Esophagus (tissue), 2 donors: ENCODE measurements around the gene RHOB. TPM values are rescaled to one million over a fixed set of nuclear protein-coding genes. Genes with fewer than 3 reads are reported as not detected.
A peak's percentile ranks its signal among the peaks of the same experiment; 100 is the strongest.

Source experiments
- H3K27ac ChIP-seq, 2 donors: one replicate each; pipeline ENCODE4 v1.5.1; 2013; ENCODE audit warnings: low read depth in 2 of 2, mild to moderate bottlenecking in 2 of 2, inconsistent platforms in 1 of 2, low read length in 1 of 2, moderate library complexity in 1 of 2
- H3K27me3 ChIP-seq, 2 donors: one replicate each; pipeline ENCODE4 v1.6.1; 2013; ENCODE audit warnings: low read length in 2 of 2, control low read depth in 1 of 2, mild to moderate bottlenecking in 1 of 2; ENCODE audit not compliant: insufficient read depth in 2 of 2, control insufficient read depth in 1 of 2
- H3K36me3 ChIP-seq, 2 donors: one replicate each; pipeline ENCODE4 v1.6.1; 2013; ENCODE audit warnings: low read length in 1 of 2; ENCODE audit not compliant: control insufficient read depth in 2 of 2, insufficient read depth in 2 of 2
- H3K4me1 ChIP-seq, 2 donors: one replicate each; pipeline ENCODE4 v1.6.1; 2013; ENCODE audit warnings: low read length in 1 of 2; ENCODE audit not compliant: control insufficient read depth in 2 of 2, insufficient read depth in 2 of 2
- H3K4me3 ChIP-seq, 2 donors: one replicate each; pipeline ENCODE4 v1.5.1; 2013; ENCODE audit warnings: low read length in 2 of 2, mild to moderate bottlenecking in 2 of 2, low read depth in 1 of 2, moderate library complexity in 1 of 2
- H3K9me3 ChIP-seq, 2 donors: one replicate each; pipeline ENCODE4 v1.6.1; 2013; ENCODE audit warnings: mild to moderate bottlenecking in 2 of 2, low read depth in 1 of 2, low read length in 1 of 2, moderate library complexity in 1 of 2; ENCODE audit not compliant: control insufficient read depth in 2 of 2, insufficient read depth in 1 of 2
- WGBS, 2 donors: extraction: QIAGEN DNeasy Blood & Tissue Kit; methylation state at CpG; one replicate each; pipeline ENCODE4 v1.1.7; 2013; 5-methylcytosine and 5-hydroxymethylcytosine counted together
- polyA plus RNA-seq, 2 donors: library from polyadenylated mRNA; stranded (reverse); fragments of 200-250 nt; gene quantifications; one replicate each; pipeline ENCODE4 v1.2.3, GENCODE V29; 2013
- donor health status: healthy with polysubstance abuse.
- donor health status: Bipolar disorder and iron deficiency.

Gene RHOB
- polyA plus RNA-seq, 2 donors: 33.4 to 99.3 TPM

- 25 to 30% methylated on average over 12 of the region's 12 CpGs for WGBS, 2 donors
- H3K9me3 ChIP-seq: no peaks in the 10 kb centered on the region
- peak overlapping the region; percentile 44 to 71 for H3K27ac ChIP-seq
- peaks cover 0 to 2% of the 10 kb centered on the region in 2 donors for H3K4me1 ChIP-seq
- H3K4me3 ChIP-seq: no peak overlapping the region
- H3K36me3 ChIP-seq: no peaks in the 10 kb centered on the region
- no peaks in the 10 kb centered on the region for H3K27me3 ChIP-seq
These were observed 2.5 kb upstream of the RHOB start for GRCh38 chr2:20444101-20444992.

DNA sequence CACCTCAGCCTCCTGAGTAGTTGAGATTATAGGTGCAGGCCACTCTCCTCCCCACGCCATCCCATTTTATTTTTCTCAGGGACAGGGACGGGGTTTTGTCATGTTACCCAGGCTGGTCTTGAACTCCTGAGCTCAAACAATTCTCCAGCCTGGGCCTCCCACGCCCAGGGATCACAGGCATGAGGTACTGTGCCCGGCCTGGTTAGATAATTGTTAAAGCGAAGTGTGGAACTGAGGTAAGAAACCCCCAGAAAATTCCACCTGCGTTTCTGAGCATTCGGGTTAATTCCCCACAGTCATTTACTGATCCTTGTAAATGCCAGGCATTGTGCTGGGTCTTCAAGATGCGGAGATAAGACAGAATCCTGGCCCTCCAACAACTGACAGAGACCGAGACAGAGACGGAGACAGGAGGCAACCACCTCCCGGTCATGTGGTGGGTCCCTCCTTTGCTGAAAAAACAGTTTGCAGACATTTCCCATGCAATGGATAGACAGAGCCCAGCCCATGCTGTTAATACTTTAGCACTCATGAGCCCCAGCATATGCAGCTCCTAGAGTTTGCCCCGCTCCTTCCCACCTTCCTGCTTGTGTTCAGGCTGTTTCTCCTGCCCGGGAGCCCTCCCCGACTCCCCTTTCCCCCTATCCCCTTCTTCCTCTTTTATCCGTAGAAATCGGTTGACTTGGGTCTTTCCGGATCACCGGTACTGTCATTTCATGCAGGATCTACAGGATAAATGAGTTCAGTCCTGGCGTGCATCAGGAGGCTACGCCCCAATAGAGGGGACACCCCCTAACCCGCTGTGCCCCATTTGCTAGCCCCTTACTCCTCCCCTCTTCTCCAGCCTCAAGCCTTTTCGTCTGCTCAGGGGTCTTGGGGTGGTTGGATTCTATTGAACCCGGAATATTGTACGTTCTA is 1.6 kb upstream of the RHOB start:
- Histone ChIP-seq H3K4me1 (peaks cover 0 to 2% of the 10 kb centered on the region in 2 donors), H3K27ac (peak overlapping the region; percentile 5 to 44), H3K9me3 (no peaks in the 10 kb centered on the region), H3K4me3 (no peak overlapping the region), H3K36me3 (no peaks in the 10 kb centered on the region), H3K27me3 (no peaks in the 10 kb centered on the region)
- 75 to 76% methylated on average over 24 of the region's 24 CpGs for WGBS, 2 donors

DNA sequence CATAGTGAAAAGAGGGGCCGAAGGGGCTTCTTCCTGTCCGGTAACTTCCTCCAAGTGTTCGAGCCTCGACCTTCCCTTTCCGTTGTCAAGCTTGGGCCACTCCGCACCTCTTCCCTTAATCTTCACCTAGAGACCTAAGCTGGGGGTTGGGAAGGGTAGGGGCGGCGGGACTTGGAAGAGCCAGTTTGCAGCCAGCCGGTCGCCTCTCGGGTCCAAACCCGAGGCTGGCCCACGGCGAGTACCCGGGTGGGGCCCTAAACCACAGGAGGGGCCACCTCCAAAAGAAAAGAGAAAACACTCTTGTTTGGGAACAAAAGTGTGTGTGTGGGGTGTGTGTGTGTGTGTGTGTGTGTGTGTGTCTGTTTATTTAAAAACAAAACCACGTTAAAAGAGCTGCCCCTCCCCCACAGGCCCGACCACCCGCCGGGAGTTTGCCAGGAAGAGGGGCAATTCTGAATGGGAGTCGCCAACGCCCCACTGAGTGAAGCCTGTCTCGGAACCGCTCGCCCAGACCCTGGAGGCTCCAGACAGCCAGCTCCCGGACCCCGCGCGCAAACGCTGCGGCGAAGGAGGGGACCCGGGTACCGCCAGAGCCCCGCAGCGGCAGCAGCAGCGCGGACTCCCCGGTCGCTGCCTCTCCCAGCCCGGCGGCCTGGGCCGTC is 488 bp upstream of the RHOB start:
- 9 to 10% methylated on average over 42 of the region's 42 CpGs for WGBS, 2 donors
- Histone ChIP-seq H3K36me3 (no peaks in the 10 kb centered on the region), H3K9me3 (no peaks in the 10 kb centered on the region), H3K4me3 (peak overlapping the region; percentile 42 to 62), H3K27me3 (no peaks in the 10 kb centered on the region), H3K4me1 (peaks cover 0 to 2% of the 10 kb centered on the region in 2 donors), H3K27ac (peak overlapping the region; percentile 87 to 88)

- peaks cover 0 to 4% of the 10 kb centered on the region in 2 donors for H3K4me1 ChIP-seq
- peak overlapping the region; percentile 91 to 93 for H3K27ac ChIP-seq
- peak overlapping the region; percentile 75 to 91 for H3K4me3 ChIP-seq
- no peaks in the 10 kb centered on the region for H3K27me3 ChIP-seq
- no peaks in the 10 kb centered on the region for H3K9me3 ChIP-seq
- 3 to 4% methylated on average over 67 to 78 of the region's 78 CpGs for WGBS, 2 donors
- no peaks in the 10 kb centered on the region for H3K36me3 ChIP-seq
These were observed 767 bp downstream of the RHOB start for GRCh38 chr2:20447437-20448245.

DNA sequence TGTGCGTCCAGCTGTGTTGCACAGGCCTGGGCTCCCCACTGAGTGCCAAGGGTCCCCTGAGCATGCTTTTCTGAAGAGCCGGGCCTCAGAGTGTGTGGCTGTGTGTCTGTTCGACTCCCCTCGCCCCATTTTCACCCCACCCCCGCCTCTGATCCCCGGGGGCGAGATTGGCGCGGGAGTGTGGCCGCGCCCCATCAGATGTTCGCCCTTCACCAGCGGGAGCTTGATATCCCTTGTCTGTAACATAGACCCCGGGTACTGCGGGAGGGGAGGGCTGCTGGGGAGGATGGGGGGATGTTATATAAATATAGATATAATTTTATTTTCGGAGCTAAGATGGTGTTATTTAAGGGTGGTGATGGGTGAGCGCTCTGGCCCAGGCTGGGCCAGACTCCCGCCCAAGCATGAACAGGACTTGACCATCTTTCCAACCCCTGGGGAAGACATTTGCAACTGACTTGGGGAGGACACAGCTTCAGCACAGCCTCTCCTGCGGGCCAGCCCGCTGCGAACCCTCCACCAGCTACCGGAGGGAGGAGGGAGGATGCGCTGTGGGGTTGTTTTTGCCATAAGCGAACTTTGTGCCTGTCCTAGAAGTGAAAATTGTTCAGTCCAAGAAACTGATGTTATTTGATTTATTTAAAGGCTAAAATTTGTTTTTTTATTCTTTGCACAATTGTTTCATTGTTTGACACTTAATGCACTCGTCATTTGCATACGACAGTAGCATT is 1.5 kb downstream of the RHOB start:
- WGBS, 2 donors: 22 to 44% methylated on average over 26 of the region's 26 CpGs
- H3K9me3 ChIP-seq: no peaks in the 10 kb centered on the region
- peaks cover 0 to 4% of the 10 kb centered on the region in 2 donors for H3K4me1 ChIP-seq

DNA sequence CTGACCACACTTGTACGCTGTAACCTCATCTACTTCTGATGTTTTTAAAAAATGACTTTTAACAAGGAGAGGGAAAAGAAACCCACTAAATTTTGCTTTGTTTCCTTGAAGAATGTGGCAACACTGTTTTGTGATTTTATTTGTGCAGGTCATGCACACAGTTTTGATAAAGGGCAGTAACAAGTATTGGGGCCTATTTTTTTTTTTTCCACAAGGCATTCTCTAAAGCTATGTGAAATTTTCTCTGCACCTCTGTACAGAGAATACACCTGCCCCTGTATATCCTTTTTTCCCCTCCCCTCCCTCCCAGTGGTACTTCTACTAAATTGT is 2.1 kb downstream of the RHOB start:
- Histone ChIP-seq H3K27ac (peak overlapping the region in 1 of 2 donors; percentile 93), H3K36me3 (no peaks in the 10 kb centered on the region)
- WGBS, 2 donors: 39 to 51% methylated on average over 1 of the region's 1 CpG

More for the DNA sequence above, 1.5 kb downstream of the RHOB start:
- Histone ChIP-seq H3K36me3 (no peaks in the 10 kb centered on the region), H3K27ac (peak overlapping the region; percentile 91 to 93), H3K27me3 (no peaks in the 10 kb centered on the region), H3K4me3 (peak overlapping the region; percentile 75 to 91)

GRCh38 chr2:20449501-20450200 is 2.8 kb downstream of the RHOB start:
- H3K4me1 ChIP-seq: peaks cover 0 to 4% of the 10 kb centered on the region in 2 donors
- peak overlapping the region; percentile 7 to 75 for H3K4me3 ChIP-seq
- H3K27me3 ChIP-seq: no peaks in the 10 kb centered on the region
- no peaks in the 10 kb centered on the region for H3K36me3 ChIP-seq
- 48 to 56% methylated on average over 7 of the region's 7 CpGs for WGBS, 2 donors
- H3K9me3 ChIP-seq: no peaks in the 10 kb centered on the region
- peak overlapping the region; percentile 82 to 85 for H3K27ac ChIP-seq

More for the DNA sequence above, 2.1 kb downstream of the RHOB start:
- Histone ChIP-seq H3K4me3 (peak overlapping the region in 1 of 2 donors; percentile 75), H3K4me1 (peaks cover 0 to 4% of the 10 kb centered on the region in 2 donors), H3K9me3 (no peaks in the 10 kb centered on the region), H3K27me3 (no peaks in the 10 kb centered on the region)
